Endothelial cell of umbilical vein (primary cell): ENCODE data around the gene HJV. TPM values are rescaled to one million over a fixed set of nuclear protein-coding genes. Genes with fewer than 3 reads are reported as not detected.

ENCODE experiments used
- BruUV-seq: library from RNA; stranded (reverse); fragments of 400-500 nt; replicated peaks from 2 replicates; lab custom pipeline; 2021; lab: Mats Ljungman, UMichigan
- CTCF ChIA-PET: fragments of 300-600, 350-600 bp; sonication (Branson Sonifier 250); formaldehyde crosslinking; loops from one replicate; lab custom pipeline; 2021; ENCODE audit warnings: antibody characterized with exemption, inconsistent platforms; lab: Charles Lee
- POLR2A ChIA-PET: fragments of 300-600, 350-600 bp; sonication (Branson Sonifier 250); formaldehyde crosslinking; loops from one replicate; lab custom pipeline; 2021; ENCODE audit warnings: antibody characterized with exemption, inconsistent platforms; lab: Charles Lee
- DNase-seq: peaks from one replicate; pipeline ENCODE4 v3.0.0-alpha.2; 2011; ENCODE audit warnings: low read depth, low spot score
- FAIRE-seq: peaks from 2 replicates; lab custom pipeline; 2011; peaks lifted over from hg19 to GRCh38; lab: Jason Lieb, UNC
- H2AFZ ChIP-seq: 2 replicates; pipeline ENCODE4 v1.6.0; 2012; ENCODE audit warnings: low read depth, low read length, control low read depth, inconsistent platforms
- H3K27ac ChIP-seq: 2 replicates; pipeline ENCODE4 v1.5.1; 2011; ENCODE audit warnings: low read depth, mild to moderate bottlenecking, control low read depth, low read length, moderate library complexity; ENCODE audit not compliant: insufficient read depth
- H3K27me3 ChIP-seq, 2 experiments: 2 replicates each; pipeline versions ENCODE4 v1.6.0 to v1.6.1; 2011; ENCODE audit warnings: low read length in 2 of 2, mixed read lengths in 1 of 2; ENCODE audit not compliant: control insufficient read depth in 2 of 2, insufficient read depth in 2 of 2
- H3K36me3 ChIP-seq, 2 experiments: 2 replicates in 1 of 2; 3 replicates in 1 of 2; pipeline ENCODE4 v1.5.1; 2011; ENCODE audit warnings: low read length in 2 of 2, mild to moderate bottlenecking in 1 of 2, moderate library complexity in 1 of 2; ENCODE audit not compliant: control insufficient read depth in 2 of 2, insufficient read depth in 2 of 2; ENCODE audit errors: extremely low read depth in 1 of 2
- H3K4me1 ChIP-seq: 3 replicates; pipeline ENCODE4 v1.5.1; 2011; ENCODE audit warnings: mild to moderate bottlenecking, low read length; ENCODE audit not compliant: control insufficient read depth, insufficient read depth; ENCODE audit errors: extremely low read depth
- H3K4me2 ChIP-seq: 2 replicates; pipeline ENCODE4 v1.6.1; 2011; ENCODE audit warnings: low read length, control low read depth, mixed read lengths; ENCODE audit not compliant: insufficient read depth
- H3K4me3 ChIP-seq, 3 experiments: fragments of 200-600 bp in 1 of 3; sonication (generic), shearing (Covaris generic) in 1 of 3; replicated peaks in 1 of 3; 2 replicates each; pipeline ENCODE4 v1.5.1; 2011 to 2016; ENCODE audit warnings: control low read depth in 3 of 3, low read length in 3 of 3, mild to moderate bottlenecking in 2 of 3, inconsistent platforms in 1 of 3, low read depth in 1 of 3, moderate library complexity in 1 of 3; ENCODE audit not compliant: insufficient read depth in 1 of 3
- H3K79me2 ChIP-seq: 2 replicates; pipeline ENCODE4 v1.6.0; 2012; ENCODE audit warnings: low read length, inconsistent platforms; ENCODE audit not compliant: control insufficient read depth, insufficient read depth
- H3K9ac ChIP-seq: replicated peaks from 2 replicates; pipeline ENCODE3; 2011; ENCODE audit warnings: low read length, control low read depth; ENCODE audit not compliant: insufficient read depth; ENCODE audit errors: extremely low read depth
- H3K9me1 ChIP-seq: replicated peaks from 3 replicates; pipeline ENCODE4 v1.6.0; 2011; ENCODE audit warnings: mild to moderate bottlenecking, low read length; ENCODE audit not compliant: control insufficient read depth, insufficient read depth; ENCODE audit errors: extremely low read depth
- H3K9me3 ChIP-seq: replicated peaks from 2 replicates; pipeline ENCODE4 v1.5.1; 2012; ENCODE audit warnings: low read length, inconsistent platforms; ENCODE audit not compliant: control insufficient read depth, insufficient read depth
- H4K20me1 ChIP-seq: replicated peaks from 2 replicates; pipeline ENCODE3; 2011; ENCODE audit warnings: mild to moderate bottlenecking, low read length; ENCODE audit not compliant: control insufficient read depth, insufficient read depth; ENCODE audit errors: extremely low read depth
- CTCF ChIP-seq, 2 donors: IDR thresholded peaks; 1 replicate in 1 of 2; 2 replicates in 1 of 2; pipeline ENCODE4 v1.5.1; 2011; ENCODE audit warnings: low read length in 2 of 2, mild to moderate bottlenecking in 2 of 2, moderate library complexity in 2 of 2, control low read depth in 1 of 2, inconsistent platforms in 1 of 2, low read depth in 1 of 2; ENCODE audit not compliant: insufficient read depth in 1 of 2; ENCODE audit errors: extremely low read depth in 1 of 2
- EZH2 ChIP-seq: IDR thresholded peaks from 2 replicates; pipeline ENCODE4 v1.6.1; 2012; ENCODE audit warnings: borderline replicate concordance, low read depth, mild to moderate bottlenecking, moderate library complexity, low read length, inconsistent platforms; ENCODE audit not compliant: severe bottlenecking
- FOS ChIP-seq: IDR thresholded peaks from 2 replicates; pipeline ENCODE4 v1.6.1; 2011; ENCODE audit warnings: mild to moderate bottlenecking, low read length, moderate library complexity, borderline replicate concordance; ENCODE audit not compliant: insufficient read depth
- GATA2 ChIP-seq: IDR thresholded peaks from 2 replicates; pipeline ENCODE4 v1.7.0; 2011; ENCODE audit warnings: low read depth, mild to moderate bottlenecking, moderate library complexity, mixed read lengths, low read length; ENCODE audit not compliant: insufficient read length, insufficient read depth
- JUN ChIP-seq: IDR thresholded peaks from 2 replicates; pipeline ENCODE4 v1.6.1; 2011; ENCODE audit warnings: borderline replicate concordance, low read depth; ENCODE audit not compliant: insufficient read length, insufficient read depth
- MAX ChIP-seq: IDR thresholded peaks from 2 replicates; pipeline ENCODE4 v1.6.1; 2011; ENCODE audit not compliant: insufficient read depth, insufficient read length
- MYC ChIP-seq: IDR thresholded peaks from one replicate; pipeline ENCODE4 v1.6.1; 2011; ENCODE audit warnings: mild to moderate bottlenecking, low read depth, low read length
- POLR2A ChIP-seq: IDR thresholded peaks from 2 replicates; pipeline ENCODE4 v1.6.1; 2012; ENCODE audit warnings: low read depth, mild to moderate bottlenecking, control low read depth, low read length
- POLR2AphosphoS5 ChIP-seq: IDR thresholded peaks from 2 replicates; pipeline ENCODE4 v1.6.1; 2012; ENCODE audit warnings: low read depth, mild to moderate bottlenecking, control low read depth, low read length, moderate library complexity; ENCODE audit not compliant: insufficient read depth
- dilution Hi-C: fragments of 300-500 bp; cut with MboI; formaldehyde crosslinking; loops from one replicate; pipeline ENCODE4 v1.15.0; 2019; ENCODE audit warnings: low sequenced_read_pairs; ENCODE audit not compliant: extremely low pct_ligation_motif_present
- intact Hi-C: fragments of 100-400 bp; cut with micrococcal nuclease; formaldehyde crosslinking; loops from one replicate; pipeline ENCODE4 v1.10.0; 2022
- polyA plus RNA-seq, 4 experiments: library from polyadenylated mRNA; depleted of rRNA in 3 of 4; stranded (reverse) in 3 of 4; unstranded in 1 of 4; fragments of >200 nt; gene quantifications; 2 replicates each; pipeline versions ENCODE4 v1.2.1 to v1.2.3, GENCODE V29; 2011 to 2012; ENCODE audit warnings: missing spikeins in 1 of 4
- total RNA-seq: library from RNA; stranded (reverse); gene quantifications from 2 replicates; pipeline ENCODE4 v1.2.3, GENCODE V29; 2021

Gene HJV
- total and polyA plus RNA-seq, 2 donors (not counting 3 experiments of a cell fraction or from before 2014, with no cell fraction given): not detected

- POLR2A ChIA-PET: interaction anchor here (1.2 kb wide), 1 partner anchor 31 kb away, joined by 4 read pairs; no protein-coding TSS in a partner anchor
Measured at GRCh38 chr1:146021050-146021445, 487 bp downstream of the HJV start.

More at GRCh38 chr1:146021050-146021445, 487 bp downstream of the HJV start:
- BruUV-seq: no TSS peak
- Histone ChIP-seq H3K4me2 (no peak overlapping the region), H3K79me2 (no peaks in the 10 kb centered on the region), H3K9me3 (no peaks in the 10 kb centered on the region), H4K20me1 (no peaks in the 10 kb centered on the region), H3K4me3 (no peak overlapping the region), H2AFZ (no peak overlapping the region), H3K36me3 (no peaks in the 10 kb centered on the region), H3K27me3 (peaks cover 46 to 57% of the 10 kb centered on the region in 2 experiments), H3K9ac (no peak overlapping the region), H3K9me1 (no peaks in the 10 kb centered on the region), H3K4me1 (no peaks in the 10 kb centered on the region), H3K27ac (no peak overlapping the region)
- FAIRE-seq (no peak), DNase-seq (no peak)
- no peak for TF ChIP-seq MYC
- TF ChIP-seq FOS: no peak
- TF ChIP-seq POLR2AphosphoS5: no peak
- TF ChIP-seq MAX: no peak
- no peak for TF ChIP-seq JUN
- TF ChIP-seq CTCF (IDR thresholded peaks at IDR 0.05; ENCODE audit: extremely low read depth in 1 of 2, insufficient read depth in 1 of 2, low read depth in 1 of 2, low read length in 2 of 2): no peak
- TF ChIP-seq EZH2: no peak
- TF ChIP-seq POLR2A: no peak
- TF ChIP-seq GATA2: no peak
- dilution Hi-C loops: no loop called here
- CTCF ChIA-PET: interaction anchor here (0.5 to 2.9 kb wide), 9 partner anchors 9 to 175 kb away, joined by 3 to 19 read pairs (median 5); partner anchors contain the start of gene NUDT17
- intact Hi-C loops: no loop called here
